ENCODE data around the gene RBM5.
"Not testable (repeated sequence)": the region's sequence is repeated elsewhere in the genome, so short reads cannot be mapped to it uniquely, and the experiment has no call there.

The RBM5 gene

DNA sequence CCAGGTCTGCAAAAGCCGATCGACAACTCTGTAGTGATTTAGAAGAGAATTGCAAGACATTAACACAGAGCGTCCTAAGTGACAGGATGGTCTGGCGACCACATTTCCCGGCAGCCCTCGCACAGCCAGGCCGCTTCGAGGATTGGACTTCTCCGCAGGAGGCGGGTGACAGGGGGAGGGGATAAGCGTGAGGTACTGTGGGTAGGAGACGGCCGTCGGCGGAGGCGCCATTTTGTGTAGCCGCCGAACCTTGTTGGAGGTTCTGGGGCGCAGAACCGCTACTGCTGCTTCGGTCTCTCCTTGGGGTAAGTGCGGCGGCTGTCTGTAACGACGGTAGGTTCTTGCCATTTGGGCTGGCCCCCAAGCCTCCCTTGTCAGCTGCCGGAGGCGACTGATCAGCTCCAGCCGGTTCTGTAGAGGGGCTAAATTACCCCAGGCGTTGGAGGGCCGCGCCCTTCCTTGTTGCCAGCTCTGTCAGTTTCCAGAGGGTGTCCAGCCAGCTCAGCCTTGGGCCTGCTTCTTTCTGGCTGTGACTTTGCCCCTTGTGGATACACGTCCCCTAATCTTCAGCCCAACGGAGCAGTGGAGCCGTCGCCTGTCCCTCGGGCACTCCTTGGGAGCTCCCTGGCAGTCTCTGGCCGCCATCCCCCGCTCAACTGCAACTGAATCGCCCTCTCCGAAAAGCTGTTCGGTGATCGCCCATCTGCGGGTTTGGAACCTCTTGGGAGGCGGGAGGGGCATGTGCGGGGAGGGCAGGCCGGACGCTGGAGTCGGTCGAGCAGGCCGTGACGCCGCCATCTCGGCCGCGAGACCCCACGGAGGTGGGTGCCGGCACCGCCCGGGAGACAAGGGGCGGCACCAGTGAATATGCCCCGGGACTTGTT, at the start of gene RBM5:
TSS of gene RBM5 (plus strand) at position 195 of the 884 bp plus-strand sequence. CDS start 1,516 bp downstream, outside the sequence.
- peak; percentile 84 for DNase-seq (ENCODE audit: low read depth)

DNA sequence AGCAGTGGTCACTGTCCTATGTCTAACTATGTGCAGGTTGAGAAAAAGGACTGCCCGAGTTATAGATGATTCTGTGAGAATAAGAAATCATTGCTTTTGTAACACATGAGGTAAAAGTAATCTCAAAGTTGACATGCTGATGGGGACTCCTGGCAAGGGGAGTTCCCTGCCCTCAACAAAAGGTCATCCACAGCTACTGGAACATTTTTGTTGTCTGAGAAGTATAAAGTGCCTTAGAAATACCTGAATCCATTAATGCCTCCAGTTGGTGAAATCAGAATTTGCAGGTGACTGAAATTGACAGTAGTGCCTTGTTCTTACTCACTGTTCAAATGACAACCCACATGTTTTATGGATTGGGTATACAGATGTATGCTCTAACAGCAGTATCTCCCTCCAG, 43.7 kb upstream of the RBM5 start:
- no peak for DNase-seq (ENCODE audit: low read depth)

- DNase-seq (ENCODE audit: low read depth) = no peak
Observed at GRCh38 chr3:50047426-50047825, 41.3 kb upstream of the RBM5 start.

DNA sequence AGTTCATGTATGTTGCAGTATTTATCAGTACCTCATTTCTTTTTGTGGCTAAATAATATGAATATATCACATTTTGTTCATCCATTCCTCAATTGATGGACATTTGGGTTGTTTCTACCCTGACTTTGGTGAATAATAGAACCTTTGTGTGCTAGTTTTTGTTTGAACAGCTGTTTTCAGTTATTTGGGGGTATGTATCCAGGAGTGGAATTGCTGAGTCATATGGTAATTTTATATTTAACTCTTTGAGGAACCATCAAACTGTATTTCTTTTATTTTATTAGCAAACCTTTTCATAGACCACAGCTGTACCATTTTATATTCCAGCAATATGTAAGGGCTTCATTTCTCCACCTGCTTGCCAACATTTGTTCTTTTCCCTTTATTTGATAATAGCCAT, 38.4 kb upstream of the RBM5 start:
- DNase-seq (ENCODE audit: low read depth) = peak; percentile 71

- no peak for DNase-seq (ENCODE audit: low read depth)
Observed at GRCh38 chr3:50057756-50058155, 31.0 kb upstream of the RBM5 start.

DNA sequence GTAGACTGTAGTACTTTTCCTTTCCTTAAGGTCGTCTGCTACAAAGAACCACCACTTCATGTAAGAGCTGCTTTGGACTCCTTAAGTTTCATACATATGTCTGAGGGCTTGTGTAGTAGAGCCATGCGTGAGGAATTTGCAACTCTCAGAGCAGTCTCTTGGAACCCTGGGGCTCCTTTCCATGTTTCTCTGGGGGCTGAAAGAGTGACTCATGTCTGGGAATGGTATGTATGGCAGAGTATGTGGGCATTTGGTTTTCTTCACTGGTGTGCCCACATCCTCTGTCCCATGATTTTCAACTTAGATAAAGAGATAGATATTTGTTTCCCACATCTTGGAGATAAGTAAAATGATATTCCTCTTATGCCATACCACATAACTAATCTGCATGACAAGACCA, 20.6 kb upstream of the RBM5 start:
- DNase-seq (ENCODE audit: low read depth) = no peak

GRCh38 chr3:50078091-50078490, 10.6 kb upstream of the RBM5 start:
- no peak for DNase-seq (ENCODE audit: low read depth)

DNA sequence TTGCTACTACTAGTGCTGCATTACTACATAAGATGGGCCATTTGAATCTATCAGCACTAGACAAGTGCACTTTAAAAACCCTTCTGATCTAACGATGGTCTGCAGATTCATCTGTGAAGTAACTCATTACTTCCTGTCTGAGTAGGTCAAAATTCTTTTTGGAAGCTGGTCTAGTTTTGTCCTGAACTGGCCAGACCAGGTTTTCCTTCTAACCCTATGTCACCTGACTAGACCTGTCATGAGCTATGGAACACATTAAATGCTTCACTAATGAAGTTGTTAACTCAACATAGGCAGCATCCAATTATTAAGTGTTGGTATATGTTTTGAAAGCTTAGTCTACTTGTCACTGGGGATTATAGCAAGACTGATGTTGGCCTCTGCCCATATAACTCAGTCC, 10.1 kb upstream of the RBM5 start:
- no peak for DNase-seq (ENCODE audit: low read depth)

DNA sequence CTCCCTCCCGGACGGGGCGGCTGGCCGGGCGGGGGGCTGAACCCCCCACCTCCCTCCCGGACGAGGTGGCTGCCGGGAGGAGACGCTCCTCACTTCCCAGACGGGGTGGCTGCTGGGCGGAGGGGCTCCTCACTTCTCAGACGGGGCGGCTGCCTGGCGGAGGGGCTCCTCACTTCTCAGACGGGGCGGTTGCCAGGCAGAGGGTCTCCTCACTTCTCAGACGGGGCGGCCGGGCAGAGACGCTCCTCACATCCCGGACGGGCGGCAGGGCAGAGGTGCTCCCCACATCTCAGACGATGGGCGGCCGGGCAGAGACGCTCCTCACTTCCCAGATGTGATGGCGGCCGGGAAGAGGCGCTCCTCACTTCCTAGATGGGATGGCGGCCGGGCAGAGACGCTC, 3.8 kb upstream of the RBM5 start:
- not testable (repeated sequence) for DNase-seq (ENCODE audit: low read depth)

DNA sequence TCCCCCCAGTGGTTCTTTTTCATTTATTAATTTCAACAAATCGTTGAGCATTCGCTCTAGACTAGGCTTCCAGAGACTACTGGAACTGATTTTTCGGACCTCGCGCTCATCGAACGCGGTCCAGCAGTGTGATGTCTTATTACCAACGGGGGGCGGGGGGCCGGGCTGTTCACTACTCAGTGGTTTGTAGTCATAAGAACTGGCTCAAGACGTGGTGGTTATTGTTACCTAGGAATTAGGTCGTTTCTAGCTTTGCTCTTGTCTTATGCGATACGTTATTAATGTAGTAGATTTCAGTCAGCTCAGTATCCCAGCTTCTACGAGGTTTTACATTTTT, 858 bp downstream of the RBM5 start:
- DNase-seq (ENCODE audit: low read depth) = no peak

DNA sequence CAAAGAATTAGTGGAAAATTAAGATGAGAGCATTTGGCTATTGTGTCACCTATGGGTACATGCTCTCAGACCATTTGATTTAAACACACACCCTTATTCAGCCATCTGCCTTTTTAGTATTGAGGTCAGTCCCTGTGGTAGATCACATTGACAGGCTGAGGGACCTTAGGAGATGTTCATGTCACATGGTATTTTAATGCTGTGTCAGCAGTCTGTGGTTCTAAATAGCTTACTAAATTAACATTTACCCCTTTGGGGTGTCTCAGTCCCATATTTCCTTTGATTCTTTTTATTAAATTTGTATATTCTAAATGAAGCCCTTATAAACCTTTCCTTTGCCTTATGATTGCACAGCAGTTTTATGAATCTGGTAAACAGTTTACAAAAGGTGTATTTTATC, 2.3 kb downstream of the RBM5 start:
- DNase-seq (ENCODE audit: low read depth) = no peak

- peak; percentile 35 for DNase-seq (ENCODE audit: low read depth)
Observed at GRCh38 chr3:50095352-50095998, 6.8 kb downstream of the RBM5 start.

GRCh38 chr3:50100386-50100785, 11.7 kb downstream of the RBM5 start:
- no peak for DNase-seq (ENCODE audit: low read depth)

GRCh38 chr3:50100956-50101845, 12.5 kb downstream of the RBM5 start:
- DNase-seq (ENCODE audit: low read depth) = no peak

DNA sequence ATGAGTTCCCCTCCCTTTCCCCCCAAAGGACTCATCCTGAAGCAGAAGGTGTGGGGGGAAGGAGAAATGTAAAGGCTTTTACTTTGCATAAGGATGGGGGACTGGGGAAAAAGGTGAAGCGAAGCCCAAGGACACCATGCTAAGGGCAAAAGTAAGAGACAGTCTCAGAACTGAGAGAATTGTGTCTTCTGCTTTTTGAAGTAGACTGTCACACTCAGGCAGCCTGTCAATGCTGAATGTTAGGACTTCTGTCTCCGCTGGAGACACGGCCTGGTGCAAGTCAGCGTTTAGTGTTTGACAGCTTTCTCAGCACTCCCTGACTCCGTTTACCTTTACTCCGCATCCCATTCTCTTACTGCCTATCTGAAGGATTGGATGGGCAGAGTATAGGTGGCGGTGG, 13.8 kb downstream of the RBM5 start:
- no peak for DNase-seq (ENCODE audit: low read depth)

DNA sequence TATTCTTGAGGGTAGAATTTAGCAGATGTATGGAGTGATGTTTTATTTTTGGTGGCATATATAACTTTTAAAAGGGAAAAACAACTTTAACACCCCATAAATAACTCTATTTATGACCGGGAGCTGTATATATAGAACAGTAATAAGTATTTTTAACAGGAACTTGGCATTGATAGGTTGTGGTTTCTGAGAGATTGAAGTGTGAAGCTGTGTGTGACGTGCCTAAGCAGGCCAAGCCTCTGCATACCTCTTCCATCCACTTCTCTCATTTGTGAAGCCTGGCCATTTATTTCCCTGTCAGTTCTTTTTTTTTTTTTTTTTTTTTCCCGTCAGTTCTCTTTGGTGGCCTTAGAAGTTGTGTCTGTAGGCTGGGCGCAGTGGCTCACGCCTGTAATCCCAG, 23.0 kb downstream of the RBM5 start:
- no peak for DNase-seq (ENCODE audit: low read depth)

GRCh38 chr3:50112462-50112861, 23.7 kb downstream of the RBM5 start:
- DNase-seq (ENCODE audit: low read depth) = no peak

GRCh38 chr3:50117120-50117519, 28.4 kb downstream of the RBM5 start:
- no peak for DNase-seq (ENCODE audit: low read depth)

- DNase-seq (ENCODE audit: low read depth) = no peak
Observed at GRCh38 chr3:50118237-50118636, 29.5 kb downstream of the RBM5 start.

DNA sequence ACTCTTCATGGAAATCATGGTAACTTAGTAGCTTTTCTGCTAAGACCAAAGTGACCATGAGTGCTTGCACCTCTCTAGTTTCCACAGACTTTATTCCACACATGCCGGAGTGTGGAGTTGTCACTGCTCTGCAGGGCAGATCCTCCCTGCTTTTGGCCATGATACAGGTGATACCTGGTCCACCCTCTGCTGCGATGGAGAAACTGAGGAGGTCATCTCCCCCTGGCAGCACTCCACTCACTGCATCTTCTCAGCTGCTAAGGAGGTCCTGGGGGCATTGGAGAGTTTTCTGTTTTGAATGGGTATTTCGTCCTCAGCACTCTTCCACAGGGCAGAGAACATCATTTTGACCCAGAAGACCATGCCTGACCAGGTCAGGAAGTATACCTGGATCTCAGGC, 31.1 kb downstream of the RBM5 start:
- DNase-seq (ENCODE audit: low read depth) = no peak

- DNase-seq (ENCODE audit: low read depth) = no peak
Observed at GRCh38 chr3:50120364-50121071, 31.8 kb downstream of the RBM5 start.

All from stromal cell of bone marrow (primary cell).